ENCODE measurements around the gene PRODH2. TPM values are rescaled to one million over a fixed set of nuclear protein-coding genes. Genes with fewer than 3 reads are reported as not detected.
A peak's percentile ranks its signal among the peaks of the same experiment; 100 is the strongest.

PRODH2 gene
- total RNA-seq, 4 donors from 2014 or later: not detected

DNA sequence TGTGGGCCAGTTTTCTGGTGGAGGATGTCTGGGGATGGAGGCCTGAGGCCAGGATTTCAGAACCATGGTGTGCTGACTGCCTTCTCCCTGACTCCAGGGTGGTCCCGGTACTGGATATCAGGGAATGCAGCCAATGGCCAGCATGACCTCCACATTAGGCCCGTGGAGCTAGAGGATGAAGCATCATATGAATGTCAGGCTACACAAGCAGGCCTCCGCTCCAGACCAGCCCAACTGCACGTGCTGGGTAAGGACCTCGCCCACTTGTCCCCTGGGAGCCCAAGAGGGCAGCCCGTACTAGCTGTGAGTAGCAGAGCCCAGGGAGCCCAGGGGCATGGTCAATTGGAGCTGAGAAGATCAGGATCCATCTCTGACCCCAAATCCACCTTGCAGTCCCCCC, 45.7 kb upstream of the PRODH2 start:
- Histone ChIP-seq H3K27ac (no peak overlapping the region), H3K4me1 (peaks cover 17% of the 10 kb centered on the region), H3K27me3 (peaks cover 94% of the 10 kb centered on the region), H3K4me3 (no peak overlapping the region), H3K9me3 (no peaks in the 10 kb centered on the region), H3K36me3 (no peaks in the 10 kb centered on the region)
- WGBS: no CpG with 5 or more reads among the region's 6 CpGs
- TF ChIP-seq EP300 (IDR thresholded peaks at IDR 0.05) (no peak), POLR2AphosphoS5 (IDR thresholded peaks at IDR 0.05) (no peak), POLR2A (IDR thresholded peaks at IDR 0.05) (no peak)
- TF ChIP-seq, protein P1, sequence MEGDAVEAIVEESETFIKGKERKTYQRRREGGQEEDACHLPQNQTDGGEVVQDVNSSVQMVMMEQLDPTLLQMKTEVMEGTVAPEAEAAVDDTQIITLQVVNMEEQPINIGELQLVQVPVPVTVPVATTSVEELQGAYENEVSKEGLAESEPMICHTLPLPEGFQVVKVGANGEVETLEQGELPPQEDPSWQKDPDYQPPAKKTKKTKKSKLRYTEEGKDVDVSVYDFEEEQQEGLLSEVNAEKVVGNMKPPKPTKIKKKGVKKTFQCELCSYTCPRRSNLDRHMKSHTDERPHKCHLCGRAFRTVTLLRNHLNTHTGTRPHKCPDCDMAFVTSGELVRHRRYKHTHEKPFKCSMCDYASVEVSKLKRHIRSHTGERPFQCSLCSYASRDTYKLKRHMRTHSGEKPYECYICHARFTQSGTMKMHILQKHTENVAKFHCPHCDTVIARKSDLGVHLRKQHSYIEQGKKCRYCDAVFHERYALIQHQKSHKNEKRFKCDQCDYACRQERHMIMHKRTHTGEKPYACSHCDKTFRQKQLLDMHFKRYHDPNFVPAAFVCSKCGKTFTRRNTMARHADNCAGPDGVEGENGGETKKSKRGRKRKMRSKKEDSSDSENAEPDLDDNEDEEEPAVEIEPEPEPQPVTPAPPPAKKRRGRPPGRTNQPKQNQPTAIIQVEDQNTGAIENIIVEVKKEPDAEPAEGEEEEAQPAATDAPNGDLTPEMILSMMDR (IDR thresholded peaks at IDR 0.05): no peak
- DNase-seq (ENCODE audit: low spot score in 2 of 2): no peak

DNA sequence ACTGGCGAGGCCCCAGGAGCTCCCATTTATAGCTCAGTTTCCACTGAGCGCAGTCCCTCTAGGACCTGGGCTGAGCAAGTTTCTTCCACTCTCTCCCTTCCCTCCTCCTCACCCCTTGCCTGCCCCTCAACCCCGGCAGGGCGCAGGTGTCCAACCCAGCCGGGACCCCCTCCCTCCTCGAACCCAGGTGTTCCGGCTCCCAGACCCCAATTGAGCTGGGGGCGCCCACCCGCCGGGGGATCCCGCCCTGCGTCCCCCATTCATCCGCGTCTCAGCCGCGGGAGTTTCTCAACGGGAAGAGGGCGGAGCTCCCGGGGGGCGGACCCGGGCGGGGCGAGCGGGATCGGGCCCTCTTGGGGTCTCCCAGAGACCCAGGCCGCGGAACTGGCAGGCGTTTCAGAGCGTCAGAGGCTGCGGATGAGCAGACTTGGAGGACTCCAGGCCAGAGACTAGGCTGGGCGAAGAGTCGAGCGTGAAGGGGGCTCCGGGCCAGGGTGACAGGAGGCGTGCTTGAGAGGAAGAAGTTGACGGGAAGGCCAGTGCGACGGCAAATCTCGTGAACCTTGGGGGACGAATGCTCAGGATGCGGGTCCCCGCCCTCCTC, 44.0 kb upstream of the PRODH2 start, which contains the start of gene KIRREL2:
KIRREL2 (plus strand) TSS at position 366 of the 604 bp plus-strand sequence; CDS start at position 575, 209 bp downstream.
- TF ChIP-seq POLR2AphosphoS5 (IDR thresholded peaks at IDR 0.05) (no peak), POLR2A (IDR thresholded peaks at IDR 0.05) (no peak), EP300 (IDR thresholded peaks at IDR 0.05) (no peak)
- TF ChIP-seq, protein P1 (IDR thresholded peaks at IDR 0.05): no peak
- H3K27ac ChIP-seq: no peak within 1 kb of the TSS
- H3K4me1 ChIP-seq: peaks cover 17% of the 10 kb centered on the region
- WGBS: 0% methylated on average over 27 of the region's 42 CpGs
- H3K4me3 ChIP-seq: peak within 1 kb of the TSS; percentile 47
- H3K9me3 ChIP-seq: no peaks in the 10 kb centered on the region
- H3K27me3 ChIP-seq: peaks cover 95% of the 10 kb centered on the region
- H3K36me3 ChIP-seq: no peaks in the 10 kb centered on the region
- no peak for DNase-seq (ENCODE audit: low spot score in 2 of 2)

GRCh38 chr19:35853038-35853756, 40.6 kb upstream of the PRODH2 start:
- H3K36me3 ChIP-seq: no peaks in the 10 kb centered on the region
- H3K27me3 ChIP-seq: peaks cover 98% of the 10 kb centered on the region
- WGBS: 53% methylated on average over 8 of the region's 8 CpGs
- H3K4me3 ChIP-seq: no peak overlapping the region
- H3K4me1 ChIP-seq: peaks cover 17% of the 10 kb centered on the region
- TF ChIP-seq POLR2A (IDR thresholded peaks at IDR 0.05): no peak
- TF ChIP-seq, protein P1 (IDR thresholded peaks at IDR 0.05): no peak
- no peak for TF ChIP-seq EP300 (IDR thresholded peaks at IDR 0.05)
- no peak for TF ChIP-seq POLR2AphosphoS5 (IDR thresholded peaks at IDR 0.05)
- no peak for DNase-seq (ENCODE audit: low spot score in 2 of 2)
- H3K27ac ChIP-seq: no peak overlapping the region
- no peaks in the 10 kb centered on the region for H3K9me3 ChIP-seq

DNA sequence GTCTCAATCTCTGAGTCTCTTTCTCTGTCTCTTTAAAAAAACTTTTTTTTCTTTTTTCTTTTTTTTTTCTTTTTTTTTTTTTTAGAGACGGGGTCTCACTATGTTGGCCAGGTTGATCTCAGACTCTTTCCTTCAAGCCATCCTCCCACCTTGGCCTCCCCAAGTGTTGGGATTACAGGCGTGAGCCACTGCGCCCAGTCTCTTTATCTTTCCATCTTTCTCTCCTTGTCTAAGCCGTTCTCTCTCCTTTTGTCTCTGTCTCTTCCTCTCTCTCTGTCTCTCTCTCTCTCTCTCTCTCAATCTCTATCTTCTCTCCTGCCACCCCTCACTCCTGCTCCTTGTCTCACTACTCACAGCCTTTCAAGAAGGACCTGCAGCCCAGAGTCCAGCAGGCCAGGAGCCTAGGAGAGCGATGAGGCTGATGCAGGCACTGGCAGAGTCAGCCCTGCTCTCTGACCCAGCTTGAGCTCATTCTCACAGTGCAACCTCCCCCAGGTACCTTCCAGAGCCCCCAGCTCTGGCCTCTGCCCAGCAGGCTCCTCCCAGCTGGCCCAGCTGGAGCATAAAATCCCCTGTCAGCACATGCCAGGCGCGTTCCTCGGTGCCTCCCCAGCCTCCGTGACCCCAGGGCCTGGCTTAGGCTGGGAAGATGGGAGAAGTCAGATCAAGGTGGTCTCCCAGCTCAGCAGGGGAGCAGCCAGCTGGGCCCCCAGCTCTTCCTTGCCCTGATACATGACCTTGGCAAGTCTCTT, 39.6 kb upstream of the PRODH2 start, which contains the start of gene NPHS1:
NPHS1 (minus strand) TSS at position 476 of the 752 bp plus-strand sequence. CDS start 667 bp downstream, outside the sequence.
- WGBS: 55% methylated on average over 9 of the region's 9 CpGs
- H3K4me1 ChIP-seq: peaks cover 16% of the 10 kb centered on the region

More for the DNA sequence above, 39.6 kb upstream of the PRODH2 start, which contains the start of gene NPHS1:
- TF ChIP-seq POLR2AphosphoS5 (IDR thresholded peaks at IDR 0.05) (no peak), EP300 (IDR thresholded peaks at IDR 0.05) (no peak), POLR2A (IDR thresholded peaks at IDR 0.05) (no peak)
- TF ChIP-seq, protein P1 (IDR thresholded peaks at IDR 0.05): no peak
- H3K27ac ChIP-seq: no peak within 1 kb of the TSS
- no peaks in the 10 kb centered on the region for H3K36me3 ChIP-seq
- no peaks in the 10 kb centered on the region for H3K9me3 ChIP-seq
- DNase-seq (ENCODE audit: low spot score in 2 of 2): no peak
- H3K27me3 ChIP-seq: peaks cover 96% of the 10 kb centered on the region
- no peak within 1 kb of the TSS for H3K4me3 ChIP-seq

Measured in suprapubic skin (tissue), 4 donors.